SIG-M5 (cell line): ENCODE measurements around the gene TBC1D5.

Experiments used
- DNase-seq: peaks from one replicate; lab custom pipeline; 2025; lab: John Stamatoyannopoulos, UW

The TBC1D5 gene

DNA sequence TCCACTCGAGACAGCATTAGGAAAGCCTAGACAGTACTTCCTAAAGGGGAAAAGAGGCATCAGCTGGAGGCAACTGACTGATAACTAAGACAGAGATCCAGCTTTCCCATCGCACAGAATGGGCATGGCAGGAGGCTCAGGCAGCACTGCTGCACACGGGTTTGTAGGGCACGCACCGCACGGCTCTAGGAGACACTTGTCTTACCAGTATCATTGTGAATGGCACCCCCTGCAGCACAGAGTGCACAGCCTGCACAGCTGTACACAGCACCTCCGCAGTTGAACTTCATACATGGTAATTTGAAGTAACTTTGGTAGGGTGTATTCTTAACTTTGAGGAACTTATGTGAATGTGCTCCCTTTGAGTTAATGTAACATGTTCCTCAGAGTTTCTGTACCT is 576.1 kb downstream of the TBC1D5 start:
- DNase-seq = no peak

DNA sequence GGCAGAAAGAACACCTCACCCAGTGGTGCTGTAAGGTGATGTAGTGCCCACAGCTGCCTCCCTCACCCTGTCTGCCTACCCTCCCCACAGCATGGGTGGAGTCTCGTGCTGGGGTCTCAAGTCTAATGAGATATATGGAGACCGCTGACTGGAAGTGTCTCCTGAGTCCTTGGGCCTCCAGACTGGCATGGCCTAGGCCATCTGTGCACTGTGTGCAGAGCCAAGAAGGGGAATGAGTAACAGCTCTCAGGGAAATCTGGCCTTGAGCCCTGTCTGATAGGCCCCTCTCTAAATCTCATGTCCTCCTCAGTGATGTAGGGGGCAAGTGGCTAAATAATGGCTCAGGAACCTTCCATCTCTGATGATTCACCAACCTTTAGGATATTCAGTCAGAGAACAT is 580.3 kb downstream of the TBC1D5 start:
- no peak for DNase-seq

DNA sequence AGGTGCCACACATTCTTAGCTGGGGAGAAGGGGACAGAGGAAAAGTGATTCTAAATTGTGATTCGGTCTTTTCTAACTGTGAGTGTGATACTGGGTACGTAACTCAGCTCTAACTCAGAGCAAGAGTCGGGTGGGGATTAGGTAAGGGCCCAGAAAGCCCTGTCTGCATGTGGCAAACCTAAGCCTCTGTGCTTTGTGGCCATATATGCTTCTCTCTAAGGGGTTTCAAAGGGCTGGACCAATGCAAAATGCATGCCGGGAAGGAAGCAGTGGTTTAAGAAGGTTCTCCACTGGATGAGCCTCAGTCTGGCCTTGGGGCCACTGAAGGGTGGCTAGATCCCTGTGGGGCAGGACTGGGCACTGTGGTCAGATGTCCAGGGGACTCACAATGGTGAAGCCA is 581.8 kb downstream of the TBC1D5 start:
- no peak for DNase-seq

DNA sequence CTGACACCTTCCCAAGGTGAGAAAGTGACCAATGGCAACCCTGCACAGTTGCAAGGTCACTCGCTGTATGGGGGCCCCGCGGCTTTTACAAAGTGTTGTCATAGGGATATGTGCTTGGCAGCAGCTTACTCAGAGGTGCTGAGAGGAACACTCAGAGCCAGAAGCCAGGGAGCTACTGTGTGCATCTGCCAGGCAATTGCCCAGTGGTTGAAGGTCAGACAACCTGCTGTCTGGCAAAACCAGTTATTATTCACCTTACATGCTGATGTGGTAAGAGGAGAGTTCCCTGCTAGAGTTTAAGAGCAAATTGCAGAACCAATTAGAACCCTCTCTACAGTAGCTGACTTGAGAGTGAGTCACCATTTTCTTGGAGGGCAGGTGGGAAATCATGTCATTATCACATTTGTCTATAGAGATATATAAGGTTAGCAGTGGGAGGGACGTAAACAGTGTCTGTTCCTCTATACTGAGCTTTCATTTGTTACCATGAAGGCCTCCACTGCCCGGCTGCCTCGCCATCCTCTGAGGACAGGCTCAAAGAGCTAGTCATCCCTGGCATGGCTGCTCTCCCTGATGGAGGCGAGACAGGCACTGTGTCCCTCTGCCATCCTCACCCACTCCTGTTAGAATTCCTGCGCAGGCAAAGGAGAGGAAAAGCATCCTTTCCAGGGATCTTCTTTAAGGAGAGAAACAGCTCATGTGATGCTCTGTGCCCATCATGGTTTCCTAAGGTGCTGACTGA is 583.3 kb downstream of the TBC1D5 start:
- DNase-seq = no peak

DNA sequence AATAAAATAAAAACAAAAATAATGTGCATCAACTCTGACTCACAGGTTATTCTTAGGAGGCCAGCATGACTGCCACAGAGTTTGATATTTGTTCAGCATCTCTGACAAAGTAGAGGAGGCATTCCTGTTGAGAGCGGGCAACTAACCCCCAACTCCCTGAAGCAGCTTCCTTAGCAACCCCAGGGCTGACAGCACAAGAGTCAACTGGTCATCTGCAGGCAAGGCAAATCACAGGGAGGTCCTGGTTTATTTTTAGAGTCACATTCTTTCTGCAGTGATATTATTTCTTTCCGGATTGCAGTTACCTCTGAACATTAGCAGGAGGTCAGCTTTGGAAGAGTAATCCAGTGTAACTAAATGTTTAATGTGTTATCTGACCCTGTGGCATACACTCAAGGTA is 584.7 kb downstream of the TBC1D5 start:
- DNase-seq = no peak

DNA sequence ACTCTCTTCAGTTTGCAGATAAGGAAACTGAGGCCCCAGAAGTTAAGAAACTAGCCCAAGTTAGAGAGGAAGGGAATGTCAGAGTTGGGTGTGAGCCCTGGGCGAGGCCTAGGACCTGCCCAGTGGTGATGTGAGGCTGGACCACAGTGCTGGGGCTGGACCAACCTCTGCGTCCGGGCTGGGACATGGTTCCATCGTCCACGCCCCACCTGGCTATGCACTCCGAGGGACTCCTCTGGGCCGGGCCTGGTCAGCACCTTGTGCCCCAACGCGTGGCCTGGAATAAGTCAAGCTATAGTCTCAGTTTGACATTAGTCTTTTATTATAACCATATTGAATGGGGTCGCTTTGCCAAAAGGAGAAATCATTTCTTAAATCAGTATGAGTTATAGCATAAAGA is 585.6 kb downstream of the TBC1D5 start:
- DNase-seq = no peak

DNA sequence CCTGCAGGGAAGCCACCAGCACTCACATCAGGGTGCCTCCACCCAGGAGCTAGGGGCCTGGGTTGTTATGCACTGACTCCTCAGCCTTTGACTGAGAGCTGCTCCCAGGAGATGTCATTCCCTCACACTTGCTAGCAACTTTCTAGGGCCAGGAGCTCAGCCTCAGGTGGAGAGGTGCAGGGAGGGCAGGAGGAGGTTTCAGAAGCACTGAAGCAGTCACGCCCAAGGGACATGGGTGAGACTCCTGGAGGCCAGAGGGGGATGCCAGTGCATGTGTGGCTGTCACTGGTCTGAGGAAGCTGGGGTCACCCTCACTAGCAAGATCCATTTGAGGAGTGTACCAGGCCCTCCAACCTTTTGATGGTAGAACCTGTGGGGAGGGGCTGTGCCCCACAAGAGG is 586.5 kb downstream of the TBC1D5 start:
- DNase-seq = no peak

DNA sequence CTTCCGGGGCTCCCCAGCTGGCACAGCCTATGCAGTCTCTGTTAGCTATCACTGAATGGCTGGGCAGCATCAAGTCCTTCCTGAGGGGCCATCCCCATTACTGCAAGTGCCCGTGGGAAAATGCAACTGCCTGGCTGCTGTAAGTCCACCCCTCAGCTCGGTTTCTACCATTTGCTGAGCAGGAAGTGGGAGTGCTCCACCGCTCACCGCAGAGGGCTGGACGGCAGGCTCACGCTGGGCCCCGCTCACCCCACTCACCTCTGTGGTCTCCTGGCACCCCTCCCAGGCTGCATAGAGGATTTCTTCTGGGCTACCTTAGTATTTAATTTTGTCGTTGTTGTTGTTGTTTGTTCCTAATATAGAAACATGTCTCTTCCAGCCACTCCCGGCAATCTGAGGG is 587.5 kb downstream of the TBC1D5 start:
- no peak for DNase-seq

DNA sequence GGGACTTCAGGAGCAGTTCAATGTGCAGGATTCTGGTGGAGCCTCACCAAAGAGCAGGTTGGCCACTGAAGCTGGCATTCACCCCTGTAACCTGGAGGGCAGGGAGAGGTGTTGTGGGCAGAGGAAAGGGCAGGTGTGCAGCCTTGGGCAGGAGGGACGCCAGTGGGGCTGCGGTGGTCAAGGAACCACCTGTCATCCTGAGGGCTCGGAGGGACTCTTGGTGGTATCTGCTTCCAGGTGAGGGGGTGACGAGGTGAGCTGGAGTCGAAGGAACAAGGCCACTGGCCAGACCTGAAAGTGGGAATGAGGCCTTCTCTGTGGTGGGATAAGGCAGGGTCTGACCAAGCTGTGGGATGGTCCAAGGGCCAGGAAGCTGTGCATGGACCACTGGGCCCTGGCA is 588.2 kb downstream of the TBC1D5 start:
- DNase-seq = no peak

DNA sequence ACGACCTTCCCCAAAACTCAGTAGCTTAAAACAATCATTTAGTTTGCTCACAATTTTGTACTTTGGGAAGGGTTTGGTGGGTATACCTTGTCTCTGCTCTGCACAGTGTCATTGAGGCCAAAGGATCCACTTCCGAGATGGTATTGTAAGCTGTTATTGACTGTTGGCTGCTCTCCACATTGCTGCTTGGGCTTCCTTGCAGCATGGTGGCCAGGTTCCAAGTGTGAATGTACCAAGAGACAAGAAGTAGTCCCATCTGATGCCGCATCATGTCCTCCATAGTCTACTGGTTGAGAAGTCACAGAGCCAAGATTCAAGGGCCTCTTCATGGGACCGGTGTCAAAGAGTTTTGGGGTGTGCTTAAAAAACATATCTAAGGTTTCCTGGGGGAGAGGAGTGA is 589.2 kb downstream of the TBC1D5 start:
- no peak for DNase-seq

DNA sequence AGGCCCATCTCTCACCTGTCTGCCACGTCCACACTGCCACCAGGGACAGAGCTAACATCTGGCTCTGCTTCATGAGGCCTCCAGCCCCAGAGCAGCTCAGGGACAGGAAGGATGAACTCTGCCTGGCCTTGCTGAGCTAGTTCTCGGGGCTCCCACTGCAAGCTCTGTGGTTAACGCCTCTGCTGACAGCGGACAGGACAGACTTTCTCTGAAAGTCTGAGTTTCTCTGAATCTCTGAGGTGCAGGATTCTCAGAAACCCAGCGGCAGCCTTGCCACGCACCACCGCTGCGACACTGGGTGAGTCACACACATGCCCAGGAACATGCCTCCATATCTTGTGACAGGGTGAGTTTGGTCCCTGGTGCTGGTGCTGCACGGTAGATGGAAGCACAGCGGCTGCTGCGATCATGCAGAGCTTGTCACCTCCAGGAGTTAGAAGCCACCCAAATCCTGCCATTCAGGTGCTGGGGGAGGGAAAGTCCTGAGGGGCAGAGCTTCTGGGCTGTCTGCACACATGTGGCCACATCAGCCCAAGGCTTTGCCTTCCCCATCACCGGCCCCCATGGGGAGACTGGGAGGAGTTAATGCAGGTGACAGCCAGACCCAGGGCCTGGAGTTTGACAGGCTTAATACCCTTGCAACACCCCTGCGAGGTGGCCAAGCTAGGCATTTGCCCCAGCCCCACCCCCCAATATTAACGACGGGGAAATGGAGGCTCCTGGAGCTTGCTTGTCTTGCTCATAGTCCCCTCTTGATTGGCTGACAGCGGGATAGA is 590.6 kb downstream of the TBC1D5 start:
- no peak for DNase-seq

DNA sequence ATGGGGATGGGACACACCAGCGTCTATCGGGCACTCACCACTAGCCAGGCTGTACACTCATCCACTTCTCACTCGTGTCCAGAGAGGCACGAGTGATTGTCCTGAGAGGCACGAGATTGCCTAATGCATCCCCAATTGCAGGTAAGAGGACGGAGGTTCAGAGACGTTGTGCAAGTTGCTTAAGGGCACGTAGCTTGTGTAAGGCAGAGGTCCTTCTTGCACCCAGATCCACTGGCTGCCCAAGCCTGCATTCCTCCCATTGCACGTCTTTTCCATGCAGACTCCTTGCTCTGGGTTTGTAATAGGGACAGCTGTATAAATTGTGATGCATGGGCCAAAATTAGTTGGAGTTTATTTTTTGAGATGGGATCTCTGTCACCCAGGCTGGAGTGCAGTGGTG is 593.4 kb downstream of the TBC1D5 start:
- DNase-seq = no peak

DNA sequence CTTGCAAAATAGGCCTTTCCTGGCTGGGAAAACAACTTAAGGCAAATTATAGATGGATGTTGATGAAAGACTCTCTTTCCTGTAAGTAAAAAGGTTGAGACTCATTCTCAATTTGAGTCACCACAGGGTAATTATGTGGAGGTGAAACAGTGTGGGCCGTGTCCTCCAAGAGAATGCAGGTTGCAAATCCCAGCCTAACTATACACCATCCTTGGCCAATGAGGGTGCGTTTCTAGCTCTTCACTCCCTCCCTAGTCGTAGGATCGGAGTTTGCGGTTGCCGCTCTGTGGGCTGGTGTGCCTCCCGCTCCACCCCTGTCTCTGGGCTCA is 597.8 kb downstream of the TBC1D5 start:
- DNase-seq = no peak

DNA sequence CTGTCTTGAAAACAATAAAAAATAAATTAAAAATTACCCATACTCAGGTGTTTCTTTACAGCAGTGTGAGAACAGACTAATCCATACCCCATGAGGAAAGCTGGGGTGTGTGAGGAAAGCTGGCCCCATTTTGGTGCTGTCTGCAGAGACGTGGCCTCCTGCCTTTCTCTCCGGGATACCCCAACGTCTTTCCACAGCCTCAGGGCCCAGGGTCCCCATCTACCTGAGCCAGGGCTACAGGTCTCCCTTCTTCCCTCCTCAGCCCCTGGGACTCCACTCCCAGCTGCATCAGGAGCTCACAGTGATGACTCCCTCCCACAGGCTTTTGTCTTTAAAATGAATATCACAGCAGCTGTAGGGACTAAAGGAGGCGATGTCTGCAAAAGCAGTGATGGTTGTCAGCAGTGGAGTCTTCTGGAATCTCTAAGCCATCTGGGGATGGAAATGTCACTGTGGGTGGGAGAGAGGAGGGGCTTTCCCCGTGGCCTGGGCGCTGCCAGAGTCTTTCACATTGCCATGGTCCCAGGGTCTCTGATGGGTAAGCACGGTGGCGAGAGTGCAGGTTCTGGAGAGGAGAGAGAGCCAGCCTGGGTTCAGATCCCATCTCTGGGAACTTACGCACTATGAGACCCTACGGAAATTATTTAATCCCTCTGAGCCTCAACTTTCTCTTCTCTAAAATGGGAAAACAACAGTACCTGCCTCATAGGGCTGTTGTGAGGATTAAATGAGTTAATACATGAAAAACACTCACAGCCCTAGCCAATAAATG is 598.4 kb downstream of the TBC1D5 start:
- DNase-seq = no peak

DNA sequence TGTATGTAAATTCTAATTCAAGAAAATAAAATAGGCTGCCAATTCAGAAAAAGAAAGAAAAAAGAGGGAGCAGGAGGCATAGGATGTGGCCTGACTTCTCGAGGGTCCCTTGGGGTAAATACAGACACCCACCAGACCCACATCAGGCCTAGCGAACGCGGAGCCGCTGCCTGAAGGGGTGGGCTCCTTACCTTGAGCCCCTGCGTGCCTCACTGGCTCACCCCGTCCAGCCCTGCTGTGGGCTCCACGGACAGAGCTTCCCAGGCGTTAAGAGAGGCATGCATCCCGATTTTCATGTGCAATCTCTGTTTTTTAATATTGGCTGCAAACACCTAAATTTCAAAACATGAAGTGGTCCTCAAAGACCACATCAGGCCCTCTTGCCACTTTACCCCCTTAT is 599.9 kb downstream of the TBC1D5 start:
- no peak for DNase-seq

DNA sequence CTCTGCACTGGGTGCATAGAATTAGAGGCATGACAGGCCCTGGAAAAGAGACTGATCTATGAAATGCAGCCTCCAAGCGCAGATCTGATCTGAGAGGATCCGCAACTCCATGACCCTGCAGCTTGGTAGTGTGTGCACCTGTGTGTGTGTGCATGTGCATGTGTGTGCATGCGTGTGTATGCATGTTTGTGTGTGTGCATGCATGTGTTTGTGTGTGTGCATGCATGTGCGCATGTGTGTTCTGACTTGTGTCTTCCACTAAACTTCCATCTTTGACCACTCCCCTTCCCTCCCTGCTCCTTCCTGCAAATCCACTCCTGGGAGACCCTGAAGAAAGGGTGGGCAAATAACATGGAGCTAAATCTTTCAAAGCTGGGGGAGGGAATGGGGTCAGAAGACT is 600.7 kb downstream of the TBC1D5 start:
- no peak for DNase-seq

DNA sequence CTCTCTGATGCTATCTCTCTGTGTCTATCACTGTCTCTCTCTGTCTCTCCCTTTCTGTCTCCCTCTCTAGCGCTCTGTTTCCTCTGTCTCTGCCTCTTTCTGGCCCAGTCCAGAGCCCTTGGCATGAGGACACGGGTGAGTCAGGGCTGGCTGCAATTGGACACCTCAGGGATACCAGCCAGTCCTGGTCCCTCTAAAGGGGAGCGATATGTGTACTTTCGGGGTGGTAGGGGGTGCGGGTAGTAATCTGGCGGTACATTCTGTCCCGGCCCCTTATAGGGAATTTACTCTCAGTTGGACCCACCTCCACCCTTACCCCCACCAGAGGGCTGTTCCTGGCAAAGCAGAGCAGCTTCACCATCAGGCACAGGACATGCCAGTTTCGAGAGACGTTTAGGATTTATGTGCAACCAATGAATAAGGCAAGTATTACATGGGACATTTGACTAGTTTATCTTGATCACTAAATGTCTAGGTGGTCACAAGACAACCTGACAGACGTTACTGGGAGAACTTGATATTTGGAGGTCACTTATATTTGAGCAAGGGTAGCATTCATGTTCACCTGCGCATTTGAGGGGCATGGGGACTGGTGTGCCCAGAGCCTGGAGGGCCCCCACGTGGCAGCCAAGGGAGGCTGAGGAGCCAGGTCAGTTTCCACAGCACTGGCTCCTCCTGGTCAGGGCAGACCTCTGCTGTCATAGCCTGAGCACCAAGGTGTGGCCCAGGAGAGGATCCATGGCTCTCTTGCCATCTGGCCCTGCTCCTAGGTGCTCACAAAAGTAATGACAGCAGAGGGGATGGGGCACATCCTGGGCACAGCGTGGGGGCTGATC is 601.5 kb downstream of the TBC1D5 start:
- DNase-seq = no peak

DNA sequence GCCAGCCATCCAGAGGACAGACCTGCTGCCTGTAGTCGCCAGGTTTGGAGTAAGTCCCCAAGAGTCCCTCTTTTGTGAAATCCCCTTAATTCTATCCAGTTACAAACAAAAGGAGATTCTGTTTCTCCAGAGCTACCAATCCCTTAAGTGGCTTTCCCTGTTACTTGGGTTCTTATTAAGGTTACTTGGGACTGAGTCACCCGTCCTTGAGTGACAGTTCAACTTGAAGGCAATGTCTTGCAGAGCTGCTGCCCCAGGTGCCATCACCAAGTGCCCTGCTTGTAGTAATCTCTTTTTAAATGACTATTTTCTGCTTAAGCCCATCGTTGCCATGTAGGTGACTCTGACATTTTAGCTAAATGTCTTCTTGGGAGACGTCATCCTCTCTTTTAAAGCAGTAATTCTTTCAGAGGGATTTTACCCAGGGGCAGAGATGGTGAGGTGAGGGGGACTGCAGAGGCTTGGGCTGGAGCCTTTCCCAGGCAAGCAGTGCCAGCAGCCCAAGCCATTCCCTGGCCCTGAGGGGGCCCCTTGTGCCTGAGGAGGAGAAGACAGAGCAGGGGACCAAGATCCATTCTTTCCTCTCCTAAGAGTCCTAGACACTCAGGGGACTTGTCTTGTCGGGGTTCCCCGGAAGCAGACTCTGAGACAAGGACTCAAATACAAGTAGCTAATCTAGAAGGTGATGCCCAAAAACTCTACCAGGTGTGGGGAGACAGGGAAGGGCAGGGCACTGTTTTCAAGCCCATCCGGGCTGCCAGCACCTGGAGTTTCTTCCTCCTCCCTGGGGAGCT is 604.0 kb downstream of the TBC1D5 start:
- DNase-seq = no peak

DNA sequence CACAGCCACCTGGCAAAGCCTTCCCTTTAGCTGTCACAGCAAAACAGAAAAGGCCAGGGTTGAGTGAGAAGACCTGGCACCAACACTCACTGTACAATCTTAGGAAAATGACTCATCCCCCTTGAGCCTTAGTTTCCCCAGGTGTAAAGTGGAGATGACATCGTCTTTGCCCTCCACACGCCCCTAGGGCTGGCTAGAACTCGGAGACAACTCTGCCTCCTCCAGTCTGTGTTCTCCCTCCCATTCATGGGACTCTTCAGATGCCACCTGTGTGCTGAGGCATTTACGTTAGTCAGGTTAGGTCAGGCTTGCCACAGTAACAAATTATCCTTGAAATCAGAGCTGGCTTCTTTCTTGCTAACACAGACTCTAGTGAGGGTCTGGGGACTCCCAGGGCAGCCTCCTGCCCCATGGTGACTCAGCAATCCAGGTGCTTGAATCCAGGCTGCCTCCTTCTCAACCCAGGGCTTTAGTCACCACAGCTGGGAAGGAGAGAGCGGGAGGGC is 605.1 kb downstream of the TBC1D5 start:
- DNase-seq = no peak

DNA sequence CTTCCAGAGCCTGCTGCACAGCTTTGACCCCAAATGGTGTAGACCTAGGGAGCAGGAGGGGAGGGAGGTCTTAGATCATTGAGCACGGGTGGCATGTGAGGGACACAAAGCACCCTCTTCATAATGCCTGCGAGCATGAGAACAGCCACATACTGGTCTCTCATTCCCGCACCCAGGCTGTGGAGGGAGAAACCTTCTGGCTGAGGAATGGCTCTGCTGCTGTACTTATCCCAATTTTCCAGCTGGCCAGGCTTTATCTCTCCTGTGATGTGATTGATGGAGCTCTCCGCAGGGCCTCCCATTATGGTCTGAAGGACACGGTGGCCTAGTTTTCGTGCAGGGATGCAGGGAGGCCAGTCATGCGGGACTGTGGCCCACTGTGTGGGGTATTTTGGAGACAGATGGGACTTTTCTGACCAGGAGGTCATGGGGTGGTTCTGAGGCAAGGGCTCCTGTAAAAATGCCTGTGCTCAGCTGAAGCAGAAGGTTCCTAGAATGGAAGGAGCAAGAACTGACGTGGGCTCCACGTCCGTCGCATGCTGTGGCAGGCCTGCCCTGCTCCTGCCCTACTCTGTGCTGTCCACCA is 606.2 kb downstream of the TBC1D5 start:
- DNase-seq = no peak

DNA sequence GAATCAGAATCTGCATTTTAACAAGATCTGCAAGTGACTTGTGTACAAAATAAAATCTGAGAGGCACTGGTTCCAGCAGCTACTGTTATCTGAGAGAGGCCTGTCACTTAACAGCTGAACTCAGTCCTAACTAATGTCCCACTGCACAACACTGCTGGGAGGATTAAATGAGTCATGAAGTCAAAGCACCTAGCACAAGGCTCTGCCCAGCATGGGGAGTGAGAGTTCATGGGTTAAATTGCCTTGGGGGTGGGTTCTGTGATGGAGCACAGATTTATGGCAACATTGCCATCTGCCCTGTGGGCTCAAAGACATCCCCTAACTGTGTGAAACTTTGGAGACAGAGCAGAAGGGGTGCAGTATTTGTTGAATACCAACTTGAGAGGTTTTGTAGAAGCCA is 606.7 kb downstream of the TBC1D5 start:
- no peak for DNase-seq
